NB4 (cell line): ENCODE measurements around the gene MAGT1.

ENCODE experiments used
- CTCF ChIP-seq: IDR thresholded peaks from one replicate; pipeline ENCODE4 v1.5.1; 2012; ENCODE audit warnings: low read depth, low read length
- MAX ChIP-seq: IDR thresholded peaks from 2 replicates; pipeline ENCODE4 v1.6.1; 2011; ENCODE audit warnings: low read depth, low read length
- MYC ChIP-seq: IDR thresholded peaks from 2 replicates; pipeline ENCODE4 v1.6.1; 2011; ENCODE audit warnings: low read depth, low read length
- POLR2A ChIP-seq: IDR thresholded peaks from 2 replicates; pipeline ENCODE4 v1.6.1; 2011; ENCODE audit warnings: mild to moderate bottlenecking; ENCODE audit not compliant: insufficient read length; ENCODE audit errors: extremely low read depth

- TF ChIP-seq POLR2A (peak; percentile 84), CTCF (peak; percentile 34), MYC (peak; percentile 71), MAX (peak; percentile 19)
Measured at GRCh38 chrX:77899081-77899828, 4.0 kb upstream of the MAGT1 start, which contains the start of gene COX7B.
